ENCODE results near the gene INTS15.

DNA sequence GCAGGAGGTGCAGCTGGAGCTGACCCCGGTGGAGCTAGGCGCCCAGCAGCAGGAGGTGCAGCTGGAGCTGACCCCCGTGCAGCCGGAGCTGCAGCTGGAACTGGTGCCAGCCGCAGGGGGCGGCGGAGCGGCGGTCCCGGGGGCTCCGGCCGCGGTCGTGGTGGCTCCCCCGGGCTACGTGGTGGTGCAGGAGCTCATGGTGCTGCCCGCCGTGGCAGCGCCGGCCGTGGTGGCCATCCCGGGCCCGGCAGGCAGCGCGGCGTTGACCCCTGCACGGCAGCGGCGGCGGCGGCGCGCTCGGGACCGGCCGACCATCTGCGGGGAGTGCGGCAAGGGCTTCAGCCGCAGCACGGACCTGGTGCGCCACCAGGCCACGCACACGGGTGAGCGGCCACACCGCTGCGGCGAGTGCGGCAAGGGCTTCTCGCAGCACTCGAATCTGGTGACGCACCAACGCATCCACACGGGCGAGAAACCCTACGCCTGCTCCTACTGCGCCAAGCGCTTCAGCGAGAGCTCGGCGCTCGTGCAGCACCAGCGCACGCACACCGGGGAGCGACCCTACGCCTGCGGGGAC is 32.4 kb downstream of the INTS15 start:
- TF ChIP-seq, protein P1, sequence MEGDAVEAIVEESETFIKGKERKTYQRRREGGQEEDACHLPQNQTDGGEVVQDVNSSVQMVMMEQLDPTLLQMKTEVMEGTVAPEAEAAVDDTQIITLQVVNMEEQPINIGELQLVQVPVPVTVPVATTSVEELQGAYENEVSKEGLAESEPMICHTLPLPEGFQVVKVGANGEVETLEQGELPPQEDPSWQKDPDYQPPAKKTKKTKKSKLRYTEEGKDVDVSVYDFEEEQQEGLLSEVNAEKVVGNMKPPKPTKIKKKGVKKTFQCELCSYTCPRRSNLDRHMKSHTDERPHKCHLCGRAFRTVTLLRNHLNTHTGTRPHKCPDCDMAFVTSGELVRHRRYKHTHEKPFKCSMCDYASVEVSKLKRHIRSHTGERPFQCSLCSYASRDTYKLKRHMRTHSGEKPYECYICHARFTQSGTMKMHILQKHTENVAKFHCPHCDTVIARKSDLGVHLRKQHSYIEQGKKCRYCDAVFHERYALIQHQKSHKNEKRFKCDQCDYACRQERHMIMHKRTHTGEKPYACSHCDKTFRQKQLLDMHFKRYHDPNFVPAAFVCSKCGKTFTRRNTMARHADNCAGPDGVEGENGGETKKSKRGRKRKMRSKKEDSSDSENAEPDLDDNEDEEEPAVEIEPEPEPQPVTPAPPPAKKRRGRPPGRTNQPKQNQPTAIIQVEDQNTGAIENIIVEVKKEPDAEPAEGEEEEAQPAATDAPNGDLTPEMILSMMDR (IDR thresholded peaks at IDR 0.05) = no peak
- TF ChIP-seq POLR2AphosphoS5 (IDR thresholded peaks at IDR 0.05) (no peak), EP300 (IDR thresholded peaks at IDR 0.05) (no peak), POLR2A (IDR thresholded peaks at IDR 0.05) (no peak)
